ENCODE measurements around the gene NLGN1.
"Not testable (repeated sequence)": the region's sequence is repeated elsewhere in the genome, so short reads cannot be mapped to it uniquely, and the experiment has no call there.

NLGN1 gene

GRCh38 chr3:173397161-173398110 lies at the start of gene NLGN1:
TSS of gene NLGN1 (plus strand) at chr3:173397744.
- DNase-seq (ENCODE audit: low read depth), result no peak

GRCh38 chr3:173351886-173352285 lies 45.7 kb upstream of the NLGN1 start:
- DNase-seq (ENCODE audit: low read depth), result no peak

- DNase-seq (ENCODE audit: low read depth), result not testable (repeated sequence)
Observed at GRCh38 chr3:173353137-173353536, 44.4 kb upstream of the NLGN1 start.

- no peak for DNase-seq (ENCODE audit: low read depth)
Observed at GRCh38 chr3:173354124-173354523, 43.4 kb upstream of the NLGN1 start.

GRCh38 chr3:173371848-173372487 lies 25.6 kb upstream of the NLGN1 start:
- DNase-seq (ENCODE audit: low read depth), result no peak

- no peak for DNase-seq (ENCODE audit: low read depth)
Observed at GRCh38 chr3:173380681-173381080, 16.9 kb upstream of the NLGN1 start.

- not testable (repeated sequence) for DNase-seq (ENCODE audit: low read depth)
Observed at GRCh38 chr3:173381936-173382335, 15.6 kb upstream of the NLGN1 start.

- DNase-seq (ENCODE audit: low read depth), result no peak
Observed at GRCh38 chr3:173395073-173395411, 2.5 kb upstream of the NLGN1 start.

- DNase-seq (ENCODE audit: low read depth), result no peak
Observed at GRCh38 chr3:173395412-173396181, 1.9 kb upstream of the NLGN1 start.

GRCh38 chr3:173396191-173397041 lies 1.1 kb upstream of the NLGN1 start:
- DNase-seq (ENCODE audit: low read depth), result no peak

- DNase-seq (ENCODE audit: low read depth), result no peak
Observed at GRCh38 chr3:173398111-173398479, 551 bp downstream of the NLGN1 start.

- no peak for DNase-seq (ENCODE audit: low read depth)
Observed at GRCh38 chr3:173399044-173399443, 1.5 kb downstream of the NLGN1 start.

GRCh38 chr3:173401369-173401768 lies 3.8 kb downstream of the NLGN1 start:
- DNase-seq (ENCODE audit: low read depth), result no peak

- DNase-seq (ENCODE audit: low read depth), result no peak
Observed at GRCh38 chr3:173402656-173403055, 5.1 kb downstream of the NLGN1 start.

GRCh38 chr3:173403376-173403775 lies 5.8 kb downstream of the NLGN1 start:
- no peak for DNase-seq (ENCODE audit: low read depth)

GRCh38 chr3:173404156-173404555 lies 6.6 kb downstream of the NLGN1 start:
- no peak for DNase-seq (ENCODE audit: low read depth)

GRCh38 chr3:173410436-173410835 lies 12.9 kb downstream of the NLGN1 start:
- no peak for DNase-seq (ENCODE audit: low read depth)

- no peak for DNase-seq (ENCODE audit: low read depth)
Observed at GRCh38 chr3:173410849-173411248, 13.3 kb downstream of the NLGN1 start.

GRCh38 chr3:173411375-173411973 lies 13.9 kb downstream of the NLGN1 start:
- DNase-seq (ENCODE audit: low read depth), result no peak

- no peak for DNase-seq (ENCODE audit: low read depth)
Observed at GRCh38 chr3:173416070-173416469, 18.5 kb downstream of the NLGN1 start.

- DNase-seq (ENCODE audit: low read depth), result no peak
Observed at GRCh38 chr3:173429076-173429475, 31.5 kb downstream of the NLGN1 start.
